ENCODE data around the gene MYO5A.
"Not testable (repeated sequence)": the region's sequence is repeated elsewhere in the genome, so short reads cannot be mapped to it uniquely, and the experiment has no call there.

Gene MYO5A

GRCh38 chr15:52495125-52495524 is 33.6 kb downstream of the MYO5A start:
- no peak overlapping the region for H3K4me3 ChIP-seq (ENCODE audit: low read depth, low read length)
- DNase-seq (ENCODE audit: low read depth), result no peak
- no peak for TF ChIP-seq CTCF (IDR thresholded peaks at IDR 0.05; ENCODE audit: low read depth, low read length)
- no peak for TF ChIP-seq MAX (IDR thresholded peaks at IDR 0.05; ENCODE audit: low read depth, low read length)
- TF ChIP-seq MYC (IDR thresholded peaks at IDR 0.05; ENCODE audit: low read depth, low read length), result no peak
- no peak for TF ChIP-seq POLR2A (IDR thresholded peaks at IDR 0.05; ENCODE audit: extremely low read depth, insufficient read length)

- DNase-seq (ENCODE audit: low read depth), result no peak
- TF ChIP-seq CTCF (IDR thresholded peaks at IDR 0.05; ENCODE audit: low read depth, low read length) (no peak), MYC (IDR thresholded peaks at IDR 0.05; ENCODE audit: low read depth, low read length) (no peak), POLR2A (IDR thresholded peaks at IDR 0.05; ENCODE audit: extremely low read depth, insufficient read length) (no peak), MAX (IDR thresholded peaks at IDR 0.05; ENCODE audit: low read depth, low read length) (no peak)
- no peak overlapping the region for H3K4me3 ChIP-seq (ENCODE audit: low read depth, low read length)
Observed at GRCh38 chr15:52493968-52494367, 34.7 kb downstream of the MYO5A start.

- TF ChIP-seq CTCF (IDR thresholded peaks at IDR 0.05; ENCODE audit: low read depth, low read length) (no peak), POLR2A (IDR thresholded peaks at IDR 0.05; ENCODE audit: extremely low read depth, insufficient read length) (no peak), MYC (IDR thresholded peaks at IDR 0.05; ENCODE audit: low read depth, low read length) (no peak), MAX (IDR thresholded peaks at IDR 0.05; ENCODE audit: low read depth, low read length) (no peak)
- no peak for DNase-seq (ENCODE audit: low read depth)
- H3K4me3 ChIP-seq (ENCODE audit: low read depth, low read length), result no peak overlapping the region
Observed at GRCh38 chr15:52492132-52492531, 36.5 kb downstream of the MYO5A start.

- TF ChIP-seq MYC (IDR thresholded peaks at IDR 0.05; ENCODE audit: low read depth, low read length), result no peak
- TF ChIP-seq POLR2A (IDR thresholded peaks at IDR 0.05; ENCODE audit: extremely low read depth, insufficient read length), result no peak
- no peak for TF ChIP-seq MAX (IDR thresholded peaks at IDR 0.05; ENCODE audit: low read depth, low read length)
- TF ChIP-seq CTCF (IDR thresholded peaks at IDR 0.05; ENCODE audit: low read depth, low read length), result no peak
- H3K4me3 ChIP-seq (ENCODE audit: low read depth, low read length), result no peak overlapping the region
- no peak for DNase-seq (ENCODE audit: low read depth)
Observed at GRCh38 chr15:52491472-52491871, 37.2 kb downstream of the MYO5A start.

GRCh38 chr15:52489430-52489829 is 39.2 kb downstream of the MYO5A start:
- not testable (repeated sequence) for H3K4me3 ChIP-seq (ENCODE audit: low read depth, low read length); DNase-seq (ENCODE audit: low read depth)

- no peak overlapping the region for H3K4me3 ChIP-seq (ENCODE audit: low read depth, low read length)
- no peak for TF ChIP-seq MAX (IDR thresholded peaks at IDR 0.05; ENCODE audit: low read depth, low read length)
- no peak for DNase-seq (ENCODE audit: low read depth)
Observed at GRCh38 chr15:52488830-52489229, 39.9 kb downstream of the MYO5A start.

Data from NB4 (cell line).